Stimulated activated CD4-positive, alpha-beta T cell treated with anti-CD3 and anti-CD28 coated beads, Interleukin-15, amount 100 ng/mL, for 24 hours (primary cell): Measurements from ENCODE around the gene PPP2R3A.
"Not testable (repeated sequence)": the region's sequence is repeated elsewhere in the genome, so short reads cannot be mapped to it uniquely, and the experiment has no call there.

ENCODE experiments used
- DNase-seq: peaks from one replicate; pipeline ENCODE4 v3.0.0-alpha.2; 2020

The PPP2R3A gene

GRCh38 chr3:136161516-136161915, 196.0 kb downstream of the PPP2R3A start:
- DNase-seq, result no peak

- no peak for DNase-seq
These were observed 196.8 kb downstream of the PPP2R3A start for GRCh38 chr3:136162322-136162721.

- DNase-seq, result not testable (repeated sequence)
These were observed 198.1 kb downstream of the PPP2R3A start for GRCh38 chr3:136163607-136164006.

DNA sequence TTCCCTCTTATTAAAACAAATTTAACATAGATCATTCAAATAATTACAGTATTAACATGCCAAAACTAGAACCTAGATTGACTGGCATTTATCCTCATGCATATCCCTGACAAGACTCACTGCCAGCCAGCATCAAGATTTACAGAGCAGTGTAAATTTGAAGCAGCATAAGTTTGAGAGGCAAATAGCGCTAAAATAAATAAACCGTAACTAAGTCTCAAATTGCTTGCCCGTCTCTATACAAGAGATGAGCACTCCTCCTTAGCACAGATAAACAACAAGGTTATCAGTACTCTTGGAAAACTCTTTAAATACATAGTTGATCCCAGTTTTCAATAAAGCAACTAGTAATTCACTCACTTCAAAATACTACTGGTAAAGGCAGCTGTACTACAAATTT, 201.0 kb downstream of the PPP2R3A start:
- DNase-seq, result no peak

- not testable (repeated sequence) for DNase-seq
These were observed 202.7 kb downstream of the PPP2R3A start for GRCh38 chr3:136168236-136168635.

GRCh38 chr3:136171097-136171542, 205.6 kb downstream of the PPP2R3A start:
- DNase-seq, result peak; percentile 29

- no peak for DNase-seq
These were observed 208.5 kb downstream of the PPP2R3A start for GRCh38 chr3:136173939-136174490.

DNA sequence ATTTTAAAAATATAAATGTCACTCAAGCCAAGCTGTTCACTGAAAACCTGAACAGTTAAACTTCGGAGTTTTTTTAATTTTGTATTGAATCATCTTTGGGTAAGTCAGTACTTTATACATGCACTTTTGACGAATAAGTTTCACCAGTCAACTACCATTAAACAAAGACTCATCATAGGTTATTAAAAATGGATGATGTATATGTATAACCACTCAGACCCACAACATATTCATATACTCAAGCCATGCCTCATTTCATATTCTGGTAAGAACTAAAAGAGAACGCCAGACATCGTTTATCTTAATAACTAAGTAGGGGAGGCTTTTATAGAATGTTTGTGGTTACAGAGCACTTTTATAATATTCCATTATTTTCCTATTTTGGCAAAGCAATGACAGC, 212.3 kb downstream of the PPP2R3A start:
- DNase-seq, result no peak

- no peak for DNase-seq
These were observed 216.2 kb downstream of the PPP2R3A start for GRCh38 chr3:136181741-136182140.

DNA sequence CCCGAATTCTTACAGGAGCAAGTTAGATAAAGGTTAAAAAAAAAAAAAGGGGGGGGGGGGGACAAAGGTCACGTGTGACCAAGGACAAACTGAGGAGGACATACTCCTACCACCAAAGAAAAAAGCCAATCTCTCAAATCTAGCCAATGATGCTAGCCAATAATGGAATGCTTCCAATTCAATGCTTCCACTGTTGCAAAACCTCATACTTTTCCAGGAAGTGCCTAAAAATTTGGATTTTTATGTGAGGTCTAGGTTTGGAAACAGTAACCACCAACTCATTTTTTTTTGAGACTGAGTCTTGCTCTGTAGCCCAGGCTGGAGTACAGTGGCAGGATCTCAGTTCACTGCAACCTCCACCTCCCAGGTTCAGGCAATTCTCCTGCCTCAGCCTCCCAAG, 219.2 kb downstream of the PPP2R3A start:
- DNase-seq, result no peak

DNA sequence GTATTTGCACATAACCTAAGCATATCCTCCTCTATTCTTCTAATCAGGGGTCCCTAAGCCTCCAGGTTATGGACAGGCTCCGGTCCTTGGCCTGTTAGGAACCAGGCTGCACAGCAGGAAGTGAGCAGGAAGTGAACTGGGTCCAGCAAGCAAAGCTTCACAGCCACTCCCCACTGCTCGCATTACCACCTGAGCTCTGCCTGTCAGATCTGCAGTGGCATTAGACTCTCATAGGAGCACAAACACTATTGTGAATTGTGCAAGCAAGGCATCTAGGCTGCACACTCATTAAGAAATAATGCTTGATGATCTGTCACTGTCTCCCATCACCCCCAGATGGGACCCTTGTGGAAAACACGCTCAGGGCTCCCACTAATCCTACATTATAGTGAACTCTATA, 220.8 kb downstream of the PPP2R3A start:
- DNase-seq, result peak; percentile 30

- DNase-seq, result no peak
These were observed 221.3 kb downstream of the PPP2R3A start for GRCh38 chr3:136186846-136187245.

DNA sequence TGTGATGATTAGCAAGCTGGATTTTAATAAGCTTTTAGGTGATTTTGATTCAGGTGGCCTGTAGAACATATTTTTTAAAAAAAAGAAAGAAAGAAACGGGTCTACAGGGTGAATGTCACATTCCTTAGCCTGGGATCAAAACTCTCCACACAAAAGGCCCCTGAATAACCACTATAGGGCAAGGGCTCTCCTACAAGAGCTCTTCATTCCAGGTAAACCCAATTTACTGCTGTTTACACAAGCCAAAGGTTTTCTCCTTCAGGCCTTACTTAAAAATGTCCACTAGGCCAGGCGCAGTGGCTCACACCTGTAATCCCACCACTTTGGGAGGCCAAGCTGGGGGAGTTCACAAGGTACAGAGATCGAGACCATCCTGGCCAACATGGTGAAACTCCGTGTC, 222.3 kb downstream of the PPP2R3A start:
- no peak for DNase-seq

DNA sequence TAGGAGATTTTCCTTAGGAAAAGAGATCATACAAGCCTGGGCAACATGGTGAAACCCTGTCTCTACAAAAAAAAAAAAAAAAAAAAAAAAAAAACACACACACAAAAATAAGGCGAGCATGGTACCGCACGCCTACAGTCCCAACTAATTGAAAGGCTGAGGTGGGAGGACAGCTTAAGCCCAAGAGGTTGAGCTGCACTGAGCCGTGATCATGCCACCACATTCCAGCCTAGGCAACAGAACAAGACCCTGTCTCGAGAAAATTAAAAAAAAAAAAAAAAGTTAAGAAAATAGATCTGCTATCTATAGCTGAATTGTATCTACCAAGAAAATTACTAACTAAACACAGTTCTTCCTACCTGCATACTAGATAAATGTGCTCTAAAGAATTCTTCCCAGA, 223.5 kb downstream of the PPP2R3A start:
- no peak for DNase-seq

GRCh38 chr3:136189859-136190617, 224.5 kb downstream of the PPP2R3A start:
- DNase-seq, result no peak

GRCh38 chr3:136192195-136192594, 226.7 kb downstream of the PPP2R3A start:
- not testable (repeated sequence) for DNase-seq

GRCh38 chr3:136192831-136193230, 227.3 kb downstream of the PPP2R3A start:
- DNase-seq, result no peak

GRCh38 chr3:136193278-136194054, 227.9 kb downstream of the PPP2R3A start:
- DNase-seq, result peak; percentile 15

- DNase-seq, result peak; percentile 79
These were observed 229.1 kb downstream of the PPP2R3A start for GRCh38 chr3:136194409-136195257.

GRCh38 chr3:136195258-136196063, 229.9 kb downstream of the PPP2R3A start:
- DNase-seq, result peak; percentile 80

- no peak for DNase-seq
These were observed 230.5 kb downstream of the PPP2R3A start, which contains the start of gene MSL2 for GRCh38 chr3:136196064-136196400. Gene MSL2, minus strand, starts transcription at chr3:136196335. Its CDS starts 1,222 bp downstream, at chr3:136195113.
